PFSK-1 (cell line): ENCODE data around the gene HTR4.

ENCODE experiments used
- FOXP2 ChIP-seq: optimal IDR thresholded peaks from 2 replicates; pipeline ENCODE3; 2011; ENCODE audit warnings: borderline replicate concordance, control low read depth, inconsistent platforms; ENCODE audit not compliant: insufficient read depth; ENCODE audit errors: extremely low read length, extremely low read depth
- POLR2AphosphoS5 ChIP-seq: IDR thresholded peaks from 2 replicates; pipeline ENCODE4 v1.6.1; 2012; ENCODE audit warnings: low read depth, mild to moderate bottlenecking, control low read depth, low read length, moderate library complexity
- REST ChIP-seq, 2 experiments: IDR thresholded peaks; 2 replicates each; pipeline versions ENCODE4 v1.6.1 to v1.8.0; 2011 to 2012; ENCODE audit warnings: low read depth in 2 of 2, low read length in 2 of 2, control low read depth in 1 of 2, inconsistent platforms in 1 of 2, mild to moderate bottlenecking in 1 of 2, moderate library complexity in 1 of 2; ENCODE audit not compliant: insufficient read depth in 1 of 2
- SIN3A ChIP-seq: IDR thresholded peaks from 2 replicates; pipeline ENCODE4 v1.6.1; 2012; ENCODE audit warnings: mild to moderate bottlenecking, low read length, moderate library complexity, borderline replicate concordance; ENCODE audit not compliant: insufficient read depth
- TAF1 ChIP-seq: IDR thresholded peaks from 2 replicates; pipeline ENCODE4 v1.6.1; 2012; ENCODE audit warnings: low read length, control low read depth, borderline replicate concordance; ENCODE audit not compliant: insufficient read depth

The HTR4 gene

GRCh38 chr5:148626081-148626613 is 28.2 kb downstream of the HTR4 start:
- no peak for TF ChIP-seq REST (IDR thresholded peaks at IDR 0.05; ENCODE audit: insufficient read depth in 1 of 2, low read depth in 2 of 2, low read length in 2 of 2)
- no peak for TF ChIP-seq POLR2AphosphoS5

- TF ChIP-seq SIN3A (no peak), TAF1 (no peak), FOXP2 (no peak), POLR2AphosphoS5 (no peak), REST (IDR thresholded peaks at IDR 0.05; ENCODE audit: insufficient read depth in 1 of 2, low read depth in 2 of 2, low read length in 2 of 2) (no peak)
Measured at GRCh38 chr5:148625250-148625649, 29.1 kb downstream of the HTR4 start.

GRCh38 chr5:148623741-148624140 is 30.6 kb downstream of the HTR4 start:
- TF ChIP-seq REST (IDR thresholded peaks at IDR 0.05; ENCODE audit: insufficient read depth in 1 of 2, low read depth in 2 of 2, low read length in 2 of 2) (no peak), TAF1 (no peak), SIN3A (no peak), POLR2AphosphoS5 (no peak), FOXP2 (no peak)

GRCh38 chr5:148623101-148623500 is 31.2 kb downstream of the HTR4 start:
- TF ChIP-seq TAF1 = no peak
- TF ChIP-seq SIN3A = no peak
- no peak for TF ChIP-seq FOXP2
- TF ChIP-seq POLR2AphosphoS5 = no peak
- no peak for TF ChIP-seq REST (IDR thresholded peaks at IDR 0.05; ENCODE audit: insufficient read depth in 1 of 2, low read depth in 2 of 2, low read length in 2 of 2)

GRCh38 chr5:148620696-148621095 is 33.6 kb downstream of the HTR4 start:
- TF ChIP-seq TAF1 (no peak), FOXP2 (no peak), POLR2AphosphoS5 (no peak), REST (IDR thresholded peaks at IDR 0.05; ENCODE audit: insufficient read depth in 1 of 2, low read depth in 2 of 2, low read length in 2 of 2) (no peak), SIN3A (no peak)
